Suppressor macrophage treated with lipopolysaccharide for 1 hour (primary cell): Measurements from ENCODE around the gene KCNQ1OT1.
A peak's percentile ranks its signal among the peaks of the same experiment; 100 is the strongest.

Source experiments
- DNase-seq, 3 donors: peaks; one replicate each; pipeline ENCODE4 v3.0.0-alpha.2; 2020 to 2022

KCNQ1OT1 gene

DNA sequence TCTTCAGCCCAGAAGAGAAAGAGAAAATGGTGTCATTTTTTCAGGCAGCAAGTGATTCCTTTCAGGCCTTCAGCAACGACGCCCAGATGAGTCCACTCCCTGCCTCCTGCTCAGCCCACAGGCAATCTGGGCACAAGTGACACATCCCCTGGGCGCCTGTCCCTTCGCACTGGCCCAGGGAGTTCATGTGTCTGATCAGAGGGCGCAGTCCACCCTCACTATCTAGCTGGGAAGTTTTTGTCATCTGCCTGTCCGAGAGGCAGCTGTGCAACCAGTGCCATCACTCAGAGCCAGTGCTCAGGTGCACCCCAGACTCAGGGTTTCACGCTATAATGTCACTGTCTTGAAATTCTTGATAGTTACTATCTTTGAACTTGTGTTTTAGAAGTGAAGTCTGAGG lies 1.4 kb upstream of the KCNQ1OT1 start:
- DNase-seq: no peak

DNA sequence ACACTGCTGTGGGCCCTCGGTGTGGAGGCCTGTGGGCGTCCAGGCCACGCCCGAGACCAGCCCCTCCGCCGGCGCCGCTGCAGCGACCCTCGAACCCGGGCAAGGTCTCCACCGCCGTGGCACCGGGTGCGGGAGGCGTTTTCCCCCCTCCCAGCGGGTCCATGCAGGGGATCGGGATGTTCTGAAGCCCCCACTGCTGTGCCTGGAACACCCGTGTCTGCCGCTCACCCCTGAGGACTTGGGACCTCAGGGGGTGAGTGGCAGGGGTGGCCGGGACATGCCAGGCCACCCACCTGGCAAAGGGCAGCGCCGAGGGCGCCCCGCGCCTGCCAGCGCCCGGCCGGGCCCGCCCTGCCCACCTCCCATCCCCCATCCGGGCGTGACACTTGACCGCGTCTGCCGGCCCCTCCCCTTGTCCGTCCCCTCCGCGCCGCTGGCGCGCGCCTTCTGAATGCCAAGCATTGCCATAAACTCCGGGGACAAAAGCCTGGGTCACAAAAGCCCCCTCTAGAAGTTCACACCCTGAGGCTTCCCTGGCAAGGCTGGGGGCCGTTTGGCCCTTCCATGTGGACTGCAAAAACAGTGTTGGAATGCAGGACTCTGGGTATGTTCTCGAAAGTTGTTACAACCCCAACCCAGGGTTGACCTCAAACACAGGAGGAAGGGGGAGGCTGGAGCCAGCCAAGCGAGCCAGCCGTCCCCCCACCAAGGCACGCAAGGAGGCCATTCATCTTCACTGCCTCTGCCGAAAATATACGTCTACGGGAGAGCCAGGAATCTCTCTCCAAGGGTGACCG lies 819 bp upstream of the KCNQ1OT1 start:
- peak; percentile 34 to 77 (median 52) for DNase-seq

DNA sequence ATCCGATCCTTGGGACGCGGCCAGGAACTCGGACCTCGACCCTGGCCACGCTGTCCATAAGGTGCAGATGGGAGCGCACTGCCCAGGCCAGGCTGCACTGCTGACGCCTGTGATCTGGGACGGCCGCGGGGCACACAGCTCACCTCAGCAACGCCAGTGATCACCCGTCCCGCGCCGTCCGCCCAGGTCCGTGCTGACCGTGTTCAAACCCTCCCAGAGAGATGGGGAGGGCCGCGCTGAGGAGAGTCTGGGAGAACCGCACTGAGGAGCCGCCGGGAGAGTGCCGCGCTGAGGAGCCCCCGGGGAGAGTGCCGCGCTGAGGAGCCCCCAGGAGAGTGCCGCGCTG lies 636 bp downstream of the KCNQ1OT1 start:
- peak in 2 of 3 donors; percentile 20 to 24 for DNase-seq

DNA sequence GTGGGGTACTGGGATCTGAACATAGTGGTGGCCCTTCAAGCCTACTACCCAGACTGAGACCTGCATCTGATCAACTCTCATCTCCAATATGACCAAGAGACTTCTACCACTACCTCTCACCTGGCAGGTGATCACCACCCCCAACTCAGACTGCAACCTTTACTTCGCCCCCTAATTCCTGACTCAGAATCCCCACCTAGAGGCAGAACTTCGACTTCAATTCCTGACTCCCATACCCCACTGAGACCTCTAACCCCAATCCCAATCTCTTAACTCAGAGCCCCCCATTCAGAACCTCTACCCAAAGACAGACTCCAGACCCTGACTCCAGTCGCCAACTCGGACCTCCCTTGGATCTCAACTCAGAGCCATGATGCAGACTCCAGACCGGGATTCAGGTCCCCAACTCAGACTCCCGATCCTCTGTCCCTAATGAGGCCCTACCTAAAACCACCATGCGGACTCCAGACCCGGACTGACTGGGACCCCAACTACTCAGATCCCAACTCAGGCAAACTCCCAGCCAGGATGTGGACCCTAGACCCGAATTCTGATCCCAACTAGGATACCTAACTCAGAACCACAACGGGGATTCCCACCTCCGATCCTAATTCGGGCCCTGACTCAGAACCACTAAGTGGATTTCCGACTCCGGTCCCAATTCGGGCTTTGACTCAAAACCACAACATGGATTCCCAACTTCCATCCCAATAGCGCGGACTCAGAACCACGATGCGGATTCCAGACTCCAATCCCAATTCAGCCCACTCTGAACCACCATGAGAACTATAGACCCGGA lies 1.2 kb downstream of the KCNQ1OT1 start:
- DNase-seq: peak; percentile 16 to 31 (median 21)

DNA sequence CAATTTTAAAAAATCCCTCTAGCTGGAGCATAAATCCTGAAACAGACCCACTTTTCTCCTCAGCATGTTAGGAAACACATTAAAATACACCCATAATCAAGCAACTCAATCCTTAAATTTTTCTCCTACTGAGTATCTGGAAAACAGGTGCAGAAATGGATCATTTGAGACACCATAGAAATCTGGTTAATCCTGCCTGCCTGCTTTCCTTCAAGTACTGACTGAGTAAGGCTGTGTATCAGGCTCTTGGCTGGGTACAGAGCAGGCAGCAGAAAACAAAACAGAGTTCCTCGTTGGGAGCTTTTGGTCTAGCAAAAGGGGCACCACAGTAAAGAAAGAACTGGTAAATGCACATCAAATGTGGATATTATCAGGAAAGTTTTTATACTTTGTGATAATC lies 1.9 kb downstream of the KCNQ1OT1 start:
- no peak for DNase-seq

DNA sequence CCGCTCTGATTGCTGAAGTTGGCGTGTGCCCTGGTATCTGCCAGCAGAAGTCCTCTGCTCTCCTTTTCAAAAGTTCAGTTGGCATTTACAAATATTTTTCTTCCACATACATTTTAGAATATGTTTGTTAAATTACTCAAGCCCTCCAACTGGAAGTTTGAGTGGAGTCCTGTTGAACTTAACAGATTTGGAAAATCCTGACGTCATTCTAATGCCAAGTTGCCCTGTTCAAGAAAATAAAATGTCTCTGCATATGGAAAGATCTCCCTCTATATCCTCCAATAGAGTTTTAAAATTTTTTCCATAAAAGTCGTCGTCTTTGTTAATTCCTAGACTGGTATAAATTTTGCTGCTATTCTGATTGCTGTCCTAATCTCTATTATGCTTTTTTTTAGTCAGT lies 3.3 kb downstream of the KCNQ1OT1 start:
- no peak for DNase-seq

DNA sequence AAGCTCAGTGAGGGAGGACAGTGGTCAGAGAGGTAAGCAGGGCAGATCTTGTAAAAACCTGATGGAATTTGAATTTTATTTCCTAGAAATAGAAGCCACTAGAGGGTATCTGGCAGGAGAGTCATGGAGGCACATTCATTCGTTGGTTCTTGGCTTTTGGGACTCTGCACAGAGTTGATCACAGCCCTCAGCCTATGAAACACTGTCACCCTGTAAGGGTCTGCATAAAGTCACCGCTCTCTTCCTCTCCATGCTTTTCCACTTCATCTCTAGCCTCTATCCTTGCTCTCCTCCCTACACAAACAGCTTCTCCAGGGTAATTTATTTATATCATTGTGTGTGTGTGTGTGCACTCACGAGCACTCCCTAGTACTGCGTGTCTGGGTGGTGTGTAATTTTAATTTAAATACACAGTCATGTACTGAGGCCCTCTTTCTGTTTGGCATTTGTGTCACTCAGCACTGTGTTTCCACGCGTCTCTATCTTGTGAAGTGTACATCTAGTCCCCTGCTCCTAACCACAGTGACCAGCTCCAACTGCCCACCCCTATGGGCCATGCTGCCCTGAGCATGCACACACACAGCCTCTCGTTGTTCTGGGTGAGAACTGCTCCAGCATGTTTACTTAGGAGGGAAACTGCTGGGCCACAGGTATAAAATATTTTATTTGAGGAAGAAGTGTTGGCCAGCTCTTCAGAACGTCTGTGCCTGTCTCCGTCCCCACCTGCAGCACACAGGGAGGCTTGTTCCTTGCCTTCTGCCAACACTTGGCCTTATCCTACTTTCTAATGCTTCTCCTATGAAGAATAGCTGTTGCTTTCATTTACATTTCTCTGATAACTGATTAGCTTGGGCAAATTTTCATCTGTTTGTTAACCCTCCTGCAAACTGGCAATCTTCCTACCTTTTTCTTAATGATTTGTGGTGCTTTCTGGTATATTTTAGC lies 4.5 kb downstream of the KCNQ1OT1 start:
- no peak for DNase-seq

DNA sequence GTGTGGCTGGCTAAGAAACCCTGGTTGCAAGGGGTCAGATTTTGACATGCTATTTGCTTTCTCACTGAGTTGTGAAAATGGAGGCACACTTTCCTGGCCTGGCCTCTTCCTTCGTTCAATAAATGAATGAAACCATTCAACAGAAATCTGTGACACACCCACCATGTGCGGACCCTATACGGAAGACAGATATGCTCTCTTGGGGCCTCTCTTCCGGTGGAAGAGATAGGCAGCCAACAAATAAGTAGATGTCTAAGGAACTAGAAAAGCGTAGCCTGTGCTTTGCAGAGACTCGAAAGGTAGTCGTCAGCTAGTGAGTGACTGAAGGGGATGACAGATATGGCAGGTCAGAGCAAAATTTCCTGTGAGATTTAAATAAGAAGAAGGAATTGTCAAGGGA lies 5.3 kb downstream of the KCNQ1OT1 start:
- DNase-seq: no peak

DNA sequence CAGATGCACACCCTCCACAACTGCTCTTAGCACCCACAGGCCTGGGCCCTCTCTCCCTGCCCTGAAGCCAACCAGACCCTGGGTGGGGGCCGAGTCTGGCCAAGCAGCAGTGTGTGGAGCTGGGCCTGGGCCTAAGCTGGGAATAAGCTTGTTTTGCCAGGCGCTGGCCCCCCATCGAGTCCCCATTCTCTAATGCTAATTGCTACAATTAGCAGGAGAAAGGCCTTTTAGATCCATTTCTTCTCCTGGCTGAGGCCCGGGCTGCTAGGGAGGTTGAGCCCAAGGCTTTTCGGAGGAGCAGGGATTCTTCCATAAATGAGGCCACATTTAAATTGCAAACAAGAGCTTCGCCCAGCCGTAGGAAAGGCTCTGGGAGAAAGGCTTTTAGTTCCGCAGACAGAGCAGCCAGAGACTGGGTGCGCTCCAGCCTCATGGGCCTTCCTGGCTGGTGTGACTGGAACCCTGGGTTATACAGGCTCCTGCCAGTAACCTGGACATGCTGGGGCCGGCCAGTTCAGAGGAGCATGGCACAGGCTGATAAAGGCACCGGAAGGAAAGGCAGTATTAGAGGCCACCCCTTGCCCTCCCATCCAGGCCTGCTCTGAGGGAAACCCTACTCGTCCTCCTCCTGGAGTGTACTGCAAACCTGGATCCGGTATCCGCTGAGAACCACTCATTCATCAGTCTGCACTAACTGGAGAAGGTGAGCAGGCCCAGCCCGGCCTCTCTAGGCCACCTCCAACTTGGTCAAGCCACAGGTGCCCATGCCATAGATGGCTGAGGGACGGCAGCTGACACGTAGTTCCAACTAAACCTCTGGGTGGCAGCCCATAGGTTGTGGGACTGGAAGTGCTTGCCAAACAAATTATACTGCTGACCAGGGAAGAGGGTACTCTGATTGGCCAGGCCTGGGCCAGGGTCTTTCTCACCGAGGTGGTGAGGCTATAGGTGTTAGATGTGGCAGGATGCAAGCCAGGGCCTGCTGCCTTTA lies 6.2 kb downstream of the KCNQ1OT1 start:
- no peak for DNase-seq

DNA sequence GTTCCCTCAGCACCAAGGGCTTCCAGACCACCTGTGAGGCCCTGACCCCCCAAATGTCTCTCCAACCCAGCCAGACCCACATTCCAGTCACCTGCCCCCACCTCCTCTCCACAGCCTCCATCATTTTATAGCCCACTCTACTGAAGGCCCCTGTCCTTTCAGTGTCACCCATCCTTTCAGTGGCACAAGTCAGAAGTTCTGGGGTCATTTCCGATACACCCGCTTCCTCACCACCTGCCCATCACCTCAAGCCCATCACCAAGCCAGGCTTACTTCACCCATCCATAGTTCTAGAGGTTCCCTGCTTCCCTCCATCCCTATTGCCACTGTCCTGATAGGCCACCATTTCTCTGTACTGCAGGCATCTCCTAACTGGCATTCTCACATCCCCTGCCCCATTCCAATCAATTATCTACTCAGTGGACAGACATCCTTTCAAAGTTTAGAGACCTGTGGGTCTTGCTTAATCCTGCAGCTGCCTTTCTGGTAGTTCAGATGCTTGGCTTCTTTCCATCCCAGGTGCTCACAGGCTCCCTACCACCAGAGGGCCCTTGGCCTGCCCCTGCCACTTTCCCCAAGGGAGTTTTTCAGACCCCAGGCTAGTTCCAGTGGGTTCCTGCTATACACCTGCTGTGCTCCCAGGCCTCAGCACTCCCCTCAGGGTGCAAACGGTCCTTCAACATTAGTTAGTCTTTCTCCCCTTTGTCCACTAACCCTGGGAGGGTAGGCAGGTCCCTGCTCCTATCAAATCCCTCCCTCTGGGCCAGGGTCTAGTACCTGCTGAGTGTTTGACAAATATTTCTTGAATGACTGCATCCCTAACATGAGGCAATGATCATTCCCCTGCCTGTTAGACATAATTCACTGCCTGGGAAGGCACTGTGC lies 7.6 kb downstream of the KCNQ1OT1 start:
- DNase-seq: no peak

DNA sequence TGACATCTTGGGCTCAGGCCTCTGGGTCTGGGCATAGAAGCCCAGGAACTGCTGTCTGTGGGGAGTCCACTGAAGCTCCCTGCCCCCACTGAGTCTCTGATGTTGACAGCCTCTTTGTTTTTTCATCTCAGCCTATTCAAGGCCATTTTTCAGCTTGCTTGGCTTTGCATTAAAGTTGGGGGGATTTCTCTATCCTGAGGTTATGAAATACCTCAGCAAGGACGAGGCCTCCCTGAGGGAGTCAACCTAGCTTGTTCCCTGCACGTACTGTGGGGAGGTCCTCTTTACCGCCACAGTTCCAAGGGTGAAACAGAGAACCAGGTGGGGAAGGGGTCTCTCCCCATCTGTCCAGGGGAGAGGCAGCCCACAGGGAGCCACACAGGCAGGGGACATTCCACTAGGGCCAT lies 8.4 kb downstream of the KCNQ1OT1 start:
- DNase-seq: no peak

DNA sequence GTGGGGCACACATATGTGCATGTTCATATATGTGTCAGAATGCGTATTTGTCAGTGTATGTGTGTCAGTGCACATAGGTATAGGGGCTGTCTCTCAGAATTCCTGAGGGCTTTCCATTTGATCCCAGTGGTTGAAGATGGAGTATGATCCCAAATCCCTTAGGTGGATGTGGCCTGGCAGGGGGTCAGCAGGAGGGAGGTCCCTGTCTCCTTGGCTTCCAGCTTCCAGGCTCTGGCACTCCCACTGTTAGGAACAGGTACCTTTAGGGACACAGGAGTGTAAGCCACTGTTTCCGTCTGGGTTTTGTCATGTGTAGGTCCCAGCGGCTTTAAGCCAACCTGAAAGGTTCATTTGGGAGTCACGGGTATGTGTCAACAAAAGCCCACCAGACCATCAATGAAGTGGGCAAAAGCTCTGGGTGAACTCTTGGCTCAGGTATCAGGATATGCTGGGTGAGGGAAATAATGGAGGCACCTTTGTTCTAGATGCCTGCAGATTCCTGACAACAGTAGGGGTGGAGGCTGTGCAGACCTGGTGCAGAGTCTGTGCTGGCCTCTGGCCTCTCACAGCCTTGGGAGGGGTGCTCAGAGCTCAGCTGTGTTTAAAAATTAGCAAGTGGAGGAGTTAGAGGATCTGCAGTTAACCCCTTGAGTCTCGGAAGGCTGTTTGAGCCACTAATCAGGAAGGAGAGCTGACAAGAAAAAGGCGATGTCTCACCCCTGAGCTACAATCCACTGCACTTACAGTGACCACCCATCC lies 9.0 kb downstream of the KCNQ1OT1 start:
- DNase-seq: no peak

DNA sequence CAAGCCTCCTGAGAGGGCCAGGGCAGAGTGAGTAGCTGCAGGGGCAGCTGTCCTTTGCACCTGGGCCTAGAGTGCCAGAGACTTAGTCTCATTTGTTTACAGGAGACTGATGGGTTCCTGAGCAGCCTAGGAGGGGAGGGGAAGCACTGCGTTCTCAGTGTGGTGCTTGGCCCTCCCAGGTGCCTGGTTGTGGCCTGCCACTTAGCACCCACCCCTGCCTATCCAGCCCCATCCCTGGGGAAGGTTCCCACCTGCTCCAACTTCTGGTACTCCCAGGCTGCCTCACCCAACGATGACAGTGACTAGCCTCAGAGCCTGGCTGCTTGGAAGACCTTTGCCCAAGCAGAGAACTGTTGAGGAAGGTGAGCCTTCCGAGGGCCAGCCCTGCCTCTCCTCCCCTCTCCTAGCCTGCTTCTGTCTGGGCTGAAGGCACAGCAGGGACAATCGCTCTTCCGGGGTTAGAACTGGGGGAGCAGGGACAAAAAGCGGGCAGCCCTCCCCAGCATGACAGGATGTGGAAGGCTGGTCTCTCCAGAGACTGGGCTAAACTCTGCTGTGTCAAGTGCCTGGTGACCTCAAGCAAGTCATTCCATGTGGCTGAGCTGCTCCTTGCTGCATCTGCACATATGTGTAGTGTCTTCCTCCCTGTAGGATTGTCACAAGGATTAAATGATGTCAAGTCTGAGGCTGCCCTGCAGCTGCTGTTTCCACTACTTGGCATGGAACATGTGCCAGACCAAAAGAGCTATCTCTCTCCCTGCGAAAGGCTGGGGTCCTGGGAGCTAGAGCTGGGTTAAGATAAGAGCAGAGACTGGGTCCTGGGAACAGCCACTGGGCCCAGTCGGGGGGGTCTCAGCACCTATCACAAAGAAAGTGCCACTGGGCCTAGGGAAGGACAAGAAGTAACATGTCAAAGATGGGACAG lies 9.9 kb downstream of the KCNQ1OT1 start:
- no peak for DNase-seq

DNA sequence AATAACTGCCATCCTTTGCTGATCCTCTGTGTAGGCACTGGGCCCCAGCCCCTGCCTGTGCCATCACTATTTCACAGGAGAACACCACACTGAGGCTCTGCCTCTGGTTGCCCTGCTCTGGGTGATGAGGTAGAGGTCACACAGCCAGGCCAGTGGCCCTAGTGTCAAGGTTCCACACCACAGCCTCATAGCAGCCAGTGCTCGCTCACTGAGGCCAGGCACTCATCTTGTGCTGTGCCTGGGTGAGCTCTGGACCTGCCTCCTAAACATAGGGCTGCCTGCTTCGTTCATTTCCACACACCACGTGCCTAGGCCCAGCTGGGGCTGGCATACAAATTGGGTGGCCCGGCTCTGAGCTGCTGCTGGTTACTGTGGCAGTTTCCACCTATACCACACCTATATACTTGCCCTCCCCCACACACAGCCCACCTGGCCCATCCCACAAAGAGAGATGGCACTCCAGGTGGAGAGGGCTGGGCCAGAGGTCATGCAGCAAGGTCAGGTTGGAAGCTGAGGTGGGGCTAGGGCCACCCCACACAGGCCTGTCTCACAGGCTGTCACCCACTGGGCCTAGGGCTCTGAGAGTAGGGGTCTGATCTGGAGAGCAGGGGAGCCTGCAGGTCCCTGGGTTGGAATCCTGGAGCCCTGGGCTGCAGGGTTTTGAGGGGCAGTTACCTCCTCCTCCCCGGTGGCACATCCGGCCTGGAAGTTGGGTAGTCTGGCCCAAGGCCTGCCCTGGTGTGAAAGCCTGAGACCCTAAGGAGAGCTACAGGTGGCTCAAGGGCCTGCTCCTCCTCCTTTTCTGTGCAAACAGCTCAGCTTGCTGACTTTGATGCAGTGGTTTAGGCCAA lies 11.2 kb downstream of the KCNQ1OT1 start:
- no peak for DNase-seq

DNA sequence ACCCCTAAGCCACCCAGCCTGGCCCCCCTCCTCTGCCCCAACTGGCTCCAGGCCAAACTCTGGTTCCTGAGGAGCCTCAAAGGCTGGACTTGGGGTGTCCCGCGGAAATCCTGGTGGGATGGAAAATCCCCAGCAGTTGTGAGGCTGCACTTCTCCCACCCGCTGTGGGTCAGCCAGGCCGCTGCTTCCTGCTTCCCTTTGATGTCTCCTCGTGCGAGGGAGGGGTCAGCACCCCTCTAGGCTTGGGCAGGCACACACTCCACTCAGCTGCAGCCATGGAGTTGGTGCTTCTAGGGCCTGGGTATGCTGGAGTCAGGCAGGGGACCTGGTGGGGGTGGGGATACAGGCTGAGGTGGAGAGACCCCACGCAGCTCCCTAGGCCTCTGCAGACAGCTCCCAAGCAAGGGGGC lies 12.0 kb downstream of the KCNQ1OT1 start:
- peak in 1 of 3 donors; percentile 10 for DNase-seq

DNA sequence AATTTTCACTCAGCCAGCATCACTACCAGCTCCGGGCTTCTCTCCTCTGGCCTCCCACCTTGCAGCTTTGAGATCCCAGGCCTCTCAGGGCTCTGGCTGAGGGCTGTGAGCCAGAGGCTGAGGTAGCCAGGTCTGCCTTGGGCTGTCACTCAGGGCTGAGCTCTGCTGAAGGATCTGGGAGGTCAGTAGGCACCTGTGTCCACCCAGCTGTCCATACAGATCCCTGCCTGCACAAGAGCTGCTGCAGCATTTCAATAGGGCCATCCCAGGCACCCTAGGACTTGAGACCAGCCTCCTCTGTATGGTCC lies 12.6 kb downstream of the KCNQ1OT1 start:
- no peak for DNase-seq

DNA sequence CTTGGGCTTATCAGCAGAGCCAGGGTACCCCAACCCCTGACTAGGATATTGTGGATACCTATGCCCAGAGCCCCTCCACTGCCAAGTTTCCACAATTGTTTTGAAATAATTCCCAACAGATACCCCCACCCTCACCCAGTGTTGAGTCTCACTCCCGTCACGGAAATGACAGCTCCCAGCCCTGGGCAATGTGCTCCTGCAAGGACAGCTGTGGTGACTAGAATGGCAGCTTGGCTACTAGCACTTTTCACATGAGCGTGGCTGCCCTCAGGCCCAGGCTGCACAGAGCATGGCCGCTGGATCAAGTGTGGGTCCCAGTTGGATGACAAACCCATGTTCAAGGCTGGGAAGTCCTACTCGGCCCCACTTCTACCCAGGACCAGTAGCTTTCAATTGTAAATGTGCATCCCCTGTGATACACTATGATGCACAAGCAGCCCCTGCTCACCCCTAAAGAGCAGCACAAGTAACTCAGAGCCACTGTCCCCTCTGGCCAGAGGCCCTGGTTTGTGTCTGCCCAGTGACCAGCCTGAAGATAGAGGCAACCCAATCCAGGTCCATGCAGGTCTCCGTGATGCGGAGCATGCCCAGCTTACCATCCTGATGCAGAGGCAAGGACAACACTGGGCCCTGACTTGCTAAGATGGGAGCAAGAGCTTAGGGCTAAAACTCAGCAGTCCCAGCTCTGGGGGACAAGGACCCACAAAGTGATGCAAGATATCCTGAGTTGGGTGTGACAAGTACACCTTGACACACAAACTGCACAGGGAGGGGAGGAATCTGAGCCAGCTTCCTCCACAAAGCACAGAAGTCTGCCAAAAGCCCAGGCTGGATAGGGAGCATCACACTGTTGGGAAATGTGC lies 13.2 kb downstream of the KCNQ1OT1 start:
- DNase-seq: no peak
